C4-2B (cell line): Measurements from ENCODE around the gene RIBC1.
"Not testable (repeated sequence)": the region's sequence is repeated elsewhere in the genome, so short reads cannot be mapped to it uniquely, and the experiment has no call there.

Experiments
- H3K27ac ChIP-seq: fragments of 450-650 bp; 2 replicates; pipeline ENCODE4 v1.5.1; 2017
- CTCF ChIP-seq: fragments of 450-650 bp; conservative IDR thresholded peaks from 2 replicates; pipeline ENCODE4 v1.5.1; 2017; ENCODE audit warnings: mild to moderate bottlenecking
- ZFX ChIP-seq: fragments of 450-650 bp; IDR thresholded peaks from 2 replicates; pipeline ENCODE4 v1.6.1; 2017

Gene RIBC1

DNA sequence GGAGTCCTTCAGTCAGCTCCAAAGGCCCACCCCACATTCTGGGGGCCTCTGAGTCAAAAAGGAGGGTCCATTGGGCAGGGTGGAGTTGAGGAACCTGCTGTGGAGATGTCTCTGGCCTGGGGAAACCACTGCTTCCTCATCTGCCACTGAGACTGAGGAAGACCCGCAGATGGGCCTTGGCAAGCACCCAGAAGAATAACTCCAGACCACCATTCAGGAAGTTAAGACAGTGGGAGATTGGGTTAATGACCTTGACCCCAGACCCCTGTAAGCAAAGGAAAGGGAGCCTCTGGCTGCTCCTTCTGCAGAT, 19.6 kb downstream of the RIBC1 start:
- no peak overlapping the region for H3K27ac ChIP-seq
- no peak for TF ChIP-seq ZFX

GRCh38 chrX:53445977-53446376, 23.3 kb downstream of the RIBC1 start:
- no peak overlapping the region for H3K27ac ChIP-seq
- no peak for TF ChIP-seq ZFX
- peak; percentile 66 for TF ChIP-seq CTCF

DNA sequence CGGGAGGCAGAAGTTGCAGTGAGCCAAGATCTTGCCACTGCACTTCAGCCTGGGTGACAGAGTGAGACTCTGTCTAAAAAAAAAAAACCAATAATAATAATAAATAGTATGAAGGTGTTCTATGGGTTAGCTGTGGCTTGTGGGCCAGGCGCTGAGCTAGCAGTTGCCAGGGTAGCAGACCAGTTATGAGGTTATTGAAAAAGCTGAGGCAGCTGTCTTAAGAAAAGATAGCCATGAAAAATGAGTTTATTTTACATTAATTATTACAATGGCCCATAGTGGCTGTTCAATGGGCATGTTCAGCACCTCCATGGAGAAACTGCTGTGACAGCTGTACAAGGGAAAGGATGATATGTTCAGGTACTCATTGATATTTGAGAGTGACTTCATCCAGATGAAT, 24.8 kb downstream of the RIBC1 start:
- TF ChIP-seq ZFX, result no peak
- H3K27ac ChIP-seq, result no peak overlapping the region

- no peak overlapping the region for H3K27ac ChIP-seq
- TF ChIP-seq ZFX (no peak), CTCF (no peak)
These were observed 27.0 kb downstream of the RIBC1 start for GRCh38 chrX:53449632-53450031.

- no peak overlapping the region for H3K27ac ChIP-seq
- TF ChIP-seq ZFX, result no peak
- no peak for TF ChIP-seq CTCF
These were observed 30.1 kb downstream of the RIBC1 start for GRCh38 chrX:53452812-53453211.

- no peak overlapping the region for H3K27ac ChIP-seq
- TF ChIP-seq ZFX (no peak), CTCF (no peak)
These were observed 33.6 kb downstream of the RIBC1 start for GRCh38 chrX:53456254-53456653.

DNA sequence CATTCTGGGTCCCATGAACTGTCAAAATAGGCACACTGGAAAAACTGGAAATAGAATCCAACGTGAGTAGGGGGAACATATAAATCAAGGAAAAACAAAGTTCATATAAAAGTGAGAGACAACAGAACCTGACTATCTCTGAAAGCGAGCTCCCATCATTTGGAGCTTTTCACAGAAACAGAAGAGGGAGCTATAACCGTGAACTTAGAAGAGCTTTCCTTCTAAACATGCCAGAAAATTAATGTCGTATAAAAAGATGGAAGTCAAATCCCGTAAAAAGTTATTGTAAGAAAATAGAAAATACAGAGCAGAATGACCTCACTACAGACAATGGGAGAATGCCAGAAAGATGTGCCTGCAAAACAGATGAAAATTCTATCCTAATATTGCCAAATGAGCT, 35.4 kb downstream of the RIBC1 start:
- TF ChIP-seq CTCF, result peak; percentile 31
- no peak for TF ChIP-seq ZFX
- no peak overlapping the region for H3K27ac ChIP-seq

GRCh38 chrX:53468659-53469058, 46.0 kb downstream of the RIBC1 start:
- not testable (repeated sequence) for H3K27ac ChIP-seq

DNA sequence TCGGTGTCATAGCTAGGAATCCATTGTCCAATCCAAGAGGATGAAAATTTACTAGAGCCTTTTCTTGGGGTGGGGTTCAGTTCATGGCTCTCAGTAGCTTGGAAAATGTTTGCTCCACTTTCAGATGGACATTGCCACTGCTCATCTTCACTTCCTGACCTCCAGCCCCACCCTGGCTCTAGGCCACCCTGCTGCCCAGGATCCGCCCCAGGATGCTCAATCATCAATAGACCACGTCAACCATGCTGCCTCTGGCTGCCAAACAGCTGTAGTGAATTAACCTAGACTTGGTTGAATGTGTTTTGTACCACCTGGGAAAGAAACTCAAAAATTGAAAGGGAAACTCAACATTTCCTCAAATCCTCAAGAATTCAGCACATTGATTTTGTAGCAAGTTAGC, 48.7 kb downstream of the RIBC1 start:
- no peak for TF ChIP-seq ZFX
- no peak for TF ChIP-seq CTCF
- no peak overlapping the region for H3K27ac ChIP-seq
